ENCODE data around the gene MICAL3.

- TF ChIP-seq, protein P1, sequence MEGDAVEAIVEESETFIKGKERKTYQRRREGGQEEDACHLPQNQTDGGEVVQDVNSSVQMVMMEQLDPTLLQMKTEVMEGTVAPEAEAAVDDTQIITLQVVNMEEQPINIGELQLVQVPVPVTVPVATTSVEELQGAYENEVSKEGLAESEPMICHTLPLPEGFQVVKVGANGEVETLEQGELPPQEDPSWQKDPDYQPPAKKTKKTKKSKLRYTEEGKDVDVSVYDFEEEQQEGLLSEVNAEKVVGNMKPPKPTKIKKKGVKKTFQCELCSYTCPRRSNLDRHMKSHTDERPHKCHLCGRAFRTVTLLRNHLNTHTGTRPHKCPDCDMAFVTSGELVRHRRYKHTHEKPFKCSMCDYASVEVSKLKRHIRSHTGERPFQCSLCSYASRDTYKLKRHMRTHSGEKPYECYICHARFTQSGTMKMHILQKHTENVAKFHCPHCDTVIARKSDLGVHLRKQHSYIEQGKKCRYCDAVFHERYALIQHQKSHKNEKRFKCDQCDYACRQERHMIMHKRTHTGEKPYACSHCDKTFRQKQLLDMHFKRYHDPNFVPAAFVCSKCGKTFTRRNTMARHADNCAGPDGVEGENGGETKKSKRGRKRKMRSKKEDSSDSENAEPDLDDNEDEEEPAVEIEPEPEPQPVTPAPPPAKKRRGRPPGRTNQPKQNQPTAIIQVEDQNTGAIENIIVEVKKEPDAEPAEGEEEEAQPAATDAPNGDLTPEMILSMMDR (IDR thresholded peaks at IDR 0.05): no peak
- no peak for TF ChIP-seq POLR2A (IDR thresholded peaks at IDR 0.05)
Measured at GRCh38 chr22:17892376-17892775, 132.0 kb downstream of the MICAL3 start.
